Neural progenitor cell (in vitro differentiated cells): Measurements from ENCODE around the gene LY6G6D.

Experiments used
- EZH2 ChIP-seq: fragments of 200-600 bp; sonication (generic); IDR thresholded peaks from 2 replicates; pipeline ENCODE4 v1.6.1; 2017; ENCODE audit warnings: antibody characterized with exemption, mild to moderate bottlenecking, moderate library complexity
- TF ChIP-seq, protein P1 (sequence below): fragments of 200-600 bp; sonication (generic); IDR thresholded peaks from 2 replicates; pipeline ENCODE4 v1.5.1; 2017; ENCODE audit warnings: antibody characterized with exemption, mild to moderate bottlenecking

DNA sequence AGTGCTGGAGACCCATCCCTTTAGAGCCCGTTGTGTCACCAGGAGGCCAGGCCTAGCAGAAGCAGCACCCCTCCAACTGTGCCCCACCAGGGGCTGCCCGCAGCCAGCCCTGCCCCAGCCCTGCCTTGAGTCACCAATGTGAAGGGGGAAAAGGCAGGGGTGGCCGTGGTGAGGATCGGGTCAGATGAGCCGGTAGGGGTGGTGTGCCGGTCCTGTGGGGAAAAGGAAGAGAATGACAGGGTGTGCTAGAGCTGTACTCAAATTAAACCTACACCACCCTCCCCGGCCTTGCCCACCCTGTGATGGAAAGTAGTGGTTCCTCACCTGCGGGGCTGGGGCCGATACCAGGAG is 50.4 kb downstream of the LY6G6D start:
- TF ChIP-seq, protein P1, sequence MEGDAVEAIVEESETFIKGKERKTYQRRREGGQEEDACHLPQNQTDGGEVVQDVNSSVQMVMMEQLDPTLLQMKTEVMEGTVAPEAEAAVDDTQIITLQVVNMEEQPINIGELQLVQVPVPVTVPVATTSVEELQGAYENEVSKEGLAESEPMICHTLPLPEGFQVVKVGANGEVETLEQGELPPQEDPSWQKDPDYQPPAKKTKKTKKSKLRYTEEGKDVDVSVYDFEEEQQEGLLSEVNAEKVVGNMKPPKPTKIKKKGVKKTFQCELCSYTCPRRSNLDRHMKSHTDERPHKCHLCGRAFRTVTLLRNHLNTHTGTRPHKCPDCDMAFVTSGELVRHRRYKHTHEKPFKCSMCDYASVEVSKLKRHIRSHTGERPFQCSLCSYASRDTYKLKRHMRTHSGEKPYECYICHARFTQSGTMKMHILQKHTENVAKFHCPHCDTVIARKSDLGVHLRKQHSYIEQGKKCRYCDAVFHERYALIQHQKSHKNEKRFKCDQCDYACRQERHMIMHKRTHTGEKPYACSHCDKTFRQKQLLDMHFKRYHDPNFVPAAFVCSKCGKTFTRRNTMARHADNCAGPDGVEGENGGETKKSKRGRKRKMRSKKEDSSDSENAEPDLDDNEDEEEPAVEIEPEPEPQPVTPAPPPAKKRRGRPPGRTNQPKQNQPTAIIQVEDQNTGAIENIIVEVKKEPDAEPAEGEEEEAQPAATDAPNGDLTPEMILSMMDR, result no peak
- TF ChIP-seq EZH2, result no peak
